Measurements from ENCODE around the gene NDUFA6.

NDUFA6 gene

DNA sequence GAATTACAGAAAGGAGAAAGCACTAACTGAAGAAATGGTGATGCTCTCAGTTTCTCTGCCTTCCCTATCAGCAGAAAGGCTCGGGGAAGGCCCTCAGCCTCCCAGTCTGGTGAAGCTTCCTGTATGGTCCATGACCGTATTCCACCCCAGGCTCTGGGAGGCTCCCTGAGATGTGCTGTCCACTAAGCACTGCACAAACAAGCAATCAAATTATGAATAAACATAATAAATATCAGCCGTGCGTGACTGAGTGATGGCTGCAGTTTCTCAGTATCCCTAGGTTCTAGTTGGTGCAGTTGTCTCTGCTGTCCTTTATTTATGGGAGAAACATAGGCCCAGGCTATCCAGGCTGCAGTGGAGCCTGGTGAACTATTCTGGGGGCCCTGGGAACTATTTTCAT is 7.5 kb downstream of the NDUFA6 start:
- no peak for ATAC-seq
- no peak for TF ChIP-seq PATZ1 (CRISPR knock-in tag; IDR thresholded peaks at IDR 0.05; ENCODE audit: borderline replicate concordance)
- TF ChIP-seq OSR1 (CRISPR knock-in tag; IDR thresholded peaks at IDR 0.05): no peak
- TF ChIP-seq ARNTL (CRISPR knock-in tag; IDR thresholded peaks at IDR 0.05; ENCODE audit: borderline replicate concordance, low read depth): no peak
- no peak for TF ChIP-seq ISL1 (CRISPR knock-in tag; IDR thresholded peaks at IDR 0.05)

GRCh38 chr22:42080287-42080686 is 10.3 kb downstream of the NDUFA6 start:
- TF ChIP-seq RARB (CRISPR knock-in tag; IDR thresholded peaks at IDR 0.05): no peak
- TF ChIP-seq TCF4 (CRISPR knock-in tag; IDR thresholded peaks at IDR 0.05; ENCODE audit: borderline replicate concordance): no peak
- no peak for TF ChIP-seq CSDC2 (CRISPR knock-in tag; IDR thresholded peaks at IDR 0.05)
- TF ChIP-seq CREB5 (CRISPR knock-in tag; IDR thresholded peaks at IDR 0.05; ENCODE audit: low read depth): no peak
- TF ChIP-seq, protein P1, sequence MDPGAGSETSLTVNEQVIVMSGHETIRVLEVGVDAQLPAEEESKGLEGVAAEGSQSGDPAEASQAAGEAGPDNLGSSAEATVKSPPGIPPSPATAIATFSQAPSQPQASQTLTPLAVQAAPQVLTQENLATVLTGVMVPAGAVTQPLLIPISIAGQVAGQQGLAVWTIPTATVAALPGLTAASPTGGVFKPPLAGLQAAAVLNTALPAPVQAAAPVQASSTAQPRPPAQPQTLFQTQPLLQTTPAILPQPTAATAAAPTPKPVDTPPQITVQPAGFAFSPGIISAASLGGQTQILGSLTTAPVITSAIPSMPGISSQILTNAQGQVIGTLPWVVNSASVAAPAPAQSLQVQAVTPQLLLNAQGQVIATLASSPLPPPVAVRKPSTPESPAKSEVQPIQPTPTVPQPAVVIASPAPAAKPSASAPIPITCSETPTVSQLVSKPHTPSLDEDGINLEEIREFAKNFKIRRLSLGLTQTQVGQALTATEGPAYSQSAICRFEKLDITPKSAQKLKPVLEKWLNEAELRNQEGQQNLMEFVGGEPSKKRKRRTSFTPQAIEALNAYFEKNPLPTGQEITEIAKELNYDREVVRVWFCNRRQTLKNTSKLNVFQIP (CRISPR knock-in tag; IDR thresholded peaks at IDR 0.05; ENCODE audit: borderline replicate concordance, low read depth): no peak
- no peak for TF ChIP-seq PATZ1 (CRISPR knock-in tag; IDR thresholded peaks at IDR 0.05; ENCODE audit: borderline replicate concordance)
- no peak for TF ChIP-seq PPARA (CRISPR knock-in tag; IDR thresholded peaks at IDR 0.05; ENCODE audit: borderline replicate concordance)
- no peak for TF ChIP-seq ZNF565 (CRISPR knock-in tag; conservative IDR thresholded peaks at IDR 0.05; ENCODE audit: low read depth)
- TF ChIP-seq ZNF8 (CRISPR knock-in tag; IDR thresholded peaks at IDR 0.05): no peak
- TF ChIP-seq OSR1 (CRISPR knock-in tag; IDR thresholded peaks at IDR 0.05): no peak
- no peak for TF ChIP-seq ISL1 (CRISPR knock-in tag; IDR thresholded peaks at IDR 0.05)
- peak; percentile 48 for ATAC-seq

DNA sequence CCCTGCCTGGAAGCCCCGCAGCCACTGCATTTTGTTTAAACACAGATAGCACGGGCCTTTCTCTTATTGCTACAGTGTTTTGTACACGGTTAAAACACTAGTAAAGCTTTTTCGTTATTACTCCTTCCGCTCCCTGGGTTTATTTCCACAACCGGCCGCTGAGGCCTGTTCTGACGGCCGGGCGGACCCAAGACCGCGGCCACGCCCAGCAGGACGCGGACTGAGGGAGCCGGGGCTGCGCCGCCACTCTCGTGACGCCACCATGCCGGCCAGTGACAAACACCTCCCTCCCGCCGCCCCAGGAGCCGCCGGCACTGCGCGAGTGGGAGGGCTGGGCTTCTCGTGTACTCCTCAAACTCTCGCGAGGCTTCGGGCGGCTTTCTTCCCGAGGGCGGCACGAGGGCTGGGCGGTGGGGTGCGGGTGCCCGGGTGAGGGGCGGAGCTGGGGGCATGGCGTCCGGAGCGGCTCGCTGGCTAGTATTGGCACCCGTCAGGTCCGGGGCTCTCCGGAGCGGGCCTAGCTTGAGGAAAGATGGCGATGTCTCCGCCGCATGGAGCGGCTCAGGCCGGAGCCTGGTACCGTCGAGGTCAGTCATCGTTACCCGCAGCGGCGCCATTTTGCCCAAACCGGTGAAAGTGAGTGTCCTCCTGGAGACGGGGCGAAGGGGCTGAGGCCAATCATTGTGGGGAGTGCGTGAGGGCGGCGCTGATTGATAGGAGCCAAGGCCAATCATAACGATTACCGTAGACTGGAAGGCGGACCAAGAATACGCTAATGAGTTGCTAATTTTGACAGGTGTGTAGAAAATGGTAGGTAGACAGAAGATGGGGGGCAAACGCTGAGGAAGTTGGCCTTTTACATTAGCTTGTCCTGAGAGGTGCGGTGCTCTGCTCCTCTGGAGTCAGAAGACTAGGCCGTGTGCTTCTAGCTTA is 11.0 kb downstream of the NDUFA6 start, which contains the start of gene SMDT1:
Gene SMDT1 (plus strand): TSS at position 382 of the 933 bp plus-strand sequence. CDS start 69 bp downstream, at position 451.
- TF ChIP-seq BACH2 (CRISPR knock-in tag; IDR thresholded peaks at IDR 0.05; ENCODE audit: borderline replicate concordance) (no peak), CSDC2 (CRISPR knock-in tag; IDR thresholded peaks at IDR 0.05) (peak; percentile 81; the same call in 1 of the 2 replicates), CREB5 (CRISPR knock-in tag; IDR thresholded peaks at IDR 0.05; ENCODE audit: low read depth) (no peak), GLIS3 (CRISPR knock-in tag; IDR thresholded peaks at IDR 0.05) (no peak), ZNF70 (CRISPR knock-in tag; IDR thresholded peaks at IDR 0.05) (no peak)
- peak; percentile 95 for ATAC-seq

DNA sequence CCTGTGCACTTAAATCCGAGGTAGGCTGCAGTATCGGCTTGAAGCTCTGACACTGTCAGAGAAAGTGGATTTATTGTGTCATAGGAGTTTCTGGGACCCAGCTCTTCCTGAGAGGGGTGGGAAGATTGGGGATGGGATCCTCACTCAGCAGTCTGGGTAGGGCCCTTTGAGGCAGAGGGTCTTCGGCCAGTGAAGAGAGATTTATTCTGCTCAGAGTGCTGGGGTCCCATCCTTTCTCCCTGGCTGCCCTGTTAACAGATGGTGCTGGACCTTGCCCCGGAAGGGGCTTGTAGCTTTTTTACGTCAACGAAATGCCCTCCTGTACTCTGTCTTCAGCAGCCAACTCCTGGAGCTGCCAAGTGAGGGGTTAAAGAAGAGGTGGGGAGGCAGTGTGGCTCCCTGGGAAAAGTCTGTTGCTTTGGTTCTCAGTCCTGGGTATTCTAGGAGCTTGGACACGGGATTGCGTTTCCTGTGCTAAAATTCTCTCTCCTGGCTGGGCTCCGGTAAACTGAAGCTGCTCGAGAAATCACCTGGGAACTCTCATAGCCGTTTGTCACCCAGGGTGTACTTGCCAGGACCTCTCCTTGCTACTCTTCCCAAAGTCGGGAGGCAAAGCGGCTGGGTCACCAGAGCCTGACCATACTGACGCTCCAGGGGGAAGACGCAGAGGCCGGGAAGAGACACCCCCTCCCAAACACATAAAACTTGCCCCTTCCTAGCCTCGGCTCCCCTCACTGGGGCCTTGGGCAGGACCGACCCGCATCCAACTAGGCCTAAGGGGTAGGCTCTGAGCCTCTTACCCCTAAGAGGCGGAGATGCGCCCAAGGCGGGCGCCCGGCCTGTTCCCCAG is 11.9 kb downstream of the NDUFA6 start:
- TF ChIP-seq ZFP3 (CRISPR knock-in tag; IDR thresholded peaks at IDR 0.05): no peak
- no peak for TF ChIP-seq ESRRG (CRISPR knock-in tag; IDR thresholded peaks at IDR 0.05)
- TF ChIP-seq ZNF565 (CRISPR knock-in tag; conservative IDR thresholded peaks at IDR 0.05; ENCODE audit: low read depth): no peak
- TF ChIP-seq BACH2 (CRISPR knock-in tag; IDR thresholded peaks at IDR 0.05; ENCODE audit: borderline replicate concordance): no peak
- TF ChIP-seq OSR1 (CRISPR knock-in tag; IDR thresholded peaks at IDR 0.05): no peak
- no peak for TF ChIP-seq GLIS3 (CRISPR knock-in tag; IDR thresholded peaks at IDR 0.05)
- no peak for TF ChIP-seq RARB (CRISPR knock-in tag; IDR thresholded peaks at IDR 0.05)
- no peak for TF ChIP-seq ISL1 (CRISPR knock-in tag; IDR thresholded peaks at IDR 0.05)
- TF ChIP-seq CSDC2 (CRISPR knock-in tag; IDR thresholded peaks at IDR 0.05): no peak
- TF ChIP-seq ZC3H10 (CRISPR knock-in tag; IDR thresholded peaks at IDR 0.05): no peak
- TF ChIP-seq ARNTL (CRISPR knock-in tag; IDR thresholded peaks at IDR 0.05; ENCODE audit: borderline replicate concordance, low read depth): no peak
- TF ChIP-seq ZNF8 (CRISPR knock-in tag; IDR thresholded peaks at IDR 0.05): no peak
- no peak for TF ChIP-seq TOX (CRISPR knock-in tag; IDR thresholded peaks at IDR 0.05; ENCODE audit: borderline replicate concordance)
- no peak for TF ChIP-seq PATZ1 (CRISPR knock-in tag; IDR thresholded peaks at IDR 0.05; ENCODE audit: borderline replicate concordance)
- no peak for ATAC-seq
